GM23338 (cell line): Measurements from ENCODE around the gene OLFML2A. TPM values are rescaled to one million over a fixed set of nuclear protein-coding genes. Genes with fewer than 3 reads are reported as not detected.
"Not testable (repeated sequence)": the region's sequence is repeated elsewhere in the genome, so short reads cannot be mapped to it uniquely, and the experiment has no call there.

Experiments
- ATAC-seq: fragments of 200-7000 bp; cut with Tn5 transposase; 3 replicates; pipeline ENCODE4 v1.9.1; 2020
- DNase-seq: peaks from one replicate; pipeline ENCODE4 v3.0.0-alpha.2; 2015; ENCODE audit warnings: low spot score
- H2AFZ ChIP-seq: fragments of 200-600 bp; sonication (generic); 2 replicates; pipeline ENCODE4 v1.8.0; 2016; ENCODE audit warnings: antibody characterized with exemption, mild to moderate bottlenecking, moderate library complexity
- H3F3A ChIP-seq: fragments of 200-600 bp; sonication (generic); replicated peaks from 2 replicates; pipeline ENCODE4 v1.8.0; 2017; ENCODE audit warnings: antibody characterized with exemption, mixed run types, low read depth
- H3K27ac ChIP-seq: fragments of 200-600 bp; sonication (generic); 2 replicates; pipeline ENCODE4 v1.6.1; 2016; ENCODE audit warnings: low read depth
- H3K27me3 ChIP-seq: fragments of 200-600 bp; sonication (generic); 2 replicates; pipeline ENCODE4 v1.8.0; 2016; ENCODE audit warnings: mild to moderate bottlenecking, mixed run types, moderate library complexity; ENCODE audit not compliant: insufficient read depth
- H3K36me3 ChIP-seq: fragments of 200-600 bp; sonication (generic); 2 replicates; pipeline ENCODE4 v1.8.0; 2016; ENCODE audit warnings: mild to moderate bottlenecking; ENCODE audit not compliant: insufficient read depth
- H3K4me1 ChIP-seq: fragments of 200-600 bp; sonication (generic); 2 replicates; pipeline ENCODE4 v1.8.0; 2016; ENCODE audit warnings: mild to moderate bottlenecking, moderate library complexity; ENCODE audit not compliant: insufficient read depth
- H3K4me2 ChIP-seq: fragments of 200-600 bp; sonication (generic); 2 replicates; pipeline ENCODE4 v1.7.1; 2017; ENCODE audit warnings: mixed run types
- H3K4me3 ChIP-seq: fragments of 200-600 bp; sonication (generic); 2 replicates; pipeline ENCODE4 v1.6.1; 2016; ENCODE audit warnings: mixed run types
- H3K79me2 ChIP-seq: fragments of 200-600 bp; sonication (generic); replicated peaks from 2 replicates; pipeline ENCODE4 v1.8.0; 2017; ENCODE audit warnings: mild to moderate bottlenecking; ENCODE audit not compliant: insufficient read depth
- H3K9me2 ChIP-seq: fragments of 200-600 bp; sonication (generic); 2 replicates; pipeline ENCODE4 v1.8.0; 2017; ENCODE audit not compliant: insufficient read depth
- H4K20me1 ChIP-seq: fragments of 200-600 bp; sonication (generic); replicated peaks from 2 replicates; pipeline ENCODE4 v1.8.0; 2017; ENCODE audit warnings: mild to moderate bottlenecking; ENCODE audit not compliant: insufficient read depth
- H3K27ac Mint-ChIP-seq: 2 replicates; pipeline ENCODE4 v1.8.0; 2020; ENCODE audit warnings: inconsistent platforms, mild to moderate bottlenecking, moderate library complexity, mixed read lengths
- H3K27me3 Mint-ChIP-seq: 3 replicates; pipeline ENCODE4 v1.8.0; 2022; ENCODE audit warnings: low read depth, mild to moderate bottlenecking, moderate library complexity, mixed read lengths, inconsistent platforms; ENCODE audit not compliant: insufficient read depth, poor library complexity
- H3K36me3 Mint-ChIP-seq: 3 replicates; pipeline ENCODE4 v1.8.0; 2021; ENCODE audit warnings: low read depth, mild to moderate bottlenecking, inconsistent platforms, moderate library complexity, mixed read lengths
- H3K4me1 Mint-ChIP-seq: 3 replicates; pipeline ENCODE4 v1.8.0; 2020; ENCODE audit warnings: mild to moderate bottlenecking, inconsistent platforms, mixed read lengths
- H3K4me3 Mint-ChIP-seq: 3 replicates; pipeline ENCODE4 v1.8.0; 2021; ENCODE audit warnings: moderate library complexity, mild to moderate bottlenecking, inconsistent platforms, mixed read lengths
- H3K9me3 Mint-ChIP-seq: 3 replicates; pipeline ENCODE4 v1.8.0; 2020; ENCODE audit warnings: moderate library complexity, mild to moderate bottlenecking, inconsistent platforms, mixed read lengths
- CREB1 ChIP-seq: fragments of 250-450 bp; sonication (Bioruptor Pico); IDR thresholded peaks from 2 replicates; pipeline ENCODE4 v1.5.0; 2020; ENCODE audit warnings: low read depth, mild to moderate bottlenecking, moderate library complexity
- EZH2 ChIP-seq: fragments of 200-600 bp; sonication (generic); IDR thresholded peaks from one replicate; pipeline ENCODE4 v1.8.0; 2017; ENCODE audit warnings: antibody characterized with exemption, mild to moderate bottlenecking, low read depth; ENCODE audit not compliant: unreplicated experiment
- NANOG ChIP-seq: IDR thresholded peaks from 2 replicates; pipeline ENCODE4 v1.6.1; 2016; ENCODE audit warnings: antibody characterized with exemption, borderline replicate concordance
- STAT1 ChIP-seq: IDR thresholded peaks from one replicate; pipeline ENCODE4 v1.6.1; 2016; ENCODE audit warnings: antibody characterized with exemption; ENCODE audit not compliant: unreplicated experiment
- ZNF114 ChIP-seq: fragments of 250-450 bp; sonication (Bioruptor Pico); IDR thresholded peaks from 2 replicates; pipeline ENCODE4 v1.5.0; 2020; ENCODE audit warnings: mild to moderate bottlenecking, moderate library complexity
- ZNF331 ChIP-seq: fragments of 250-450 bp; sonication (Bioruptor Pico); IDR thresholded peaks from 2 replicates; pipeline ENCODE4 v1.5.0; 2020; ENCODE audit warnings: low read depth, mild to moderate bottlenecking, moderate library complexity
- polyA plus RNA-seq: library from polyadenylated mRNA; unstranded; fragments of >200 nt; fragmentation: Nextera tagmentation; extraction: Ambion mirVana; gene quantifications from 2 replicates; pipeline ENCODE4 v1.2.1, GENCODE V29; 2016
- total RNA-seq: library from RNA; depleted of rRNA; stranded (reverse); fragments of >200 nt; shearing (Covaris generic); gene quantifications from 2 replicates; pipeline ENCODE4 v1.2.3, GENCODE V29; 2014

OLFML2A gene
- total and polyA plus RNA-seq, 2 experiments from 2014 or later: 1.1 to 6.7 TPM

- no peak overlapping the region for H2AFZ ChIP-seq
- TF ChIP-seq STAT1 (no peak), ZNF114 (CRISPR knock-in tag) (no peak), EZH2 (no peak), NANOG (no peak), CREB1 (CRISPR knock-in tag) (no peak), ZNF331 (CRISPR knock-in tag) (no peak)
- H3K27ac ChIP-seq: no peak overlapping the region
- H3K4me1 Mint-ChIP-seq: peaks cover 6% of the 10 kb centered on the region; the same call in 2 of the 3 replicates
- no peak overlapping the region for H3K4me3 Mint-ChIP-seq
- H3K4me3 ChIP-seq: no peak overlapping the region
- DNase-seq: no peak
- no peaks in the 10 kb centered on the region for H3K27me3 ChIP-seq
- H4K20me1 ChIP-seq: no peaks in the 10 kb centered on the region
- no peak overlapping the region for H3K27ac Mint-ChIP-seq
- H3K79me2 ChIP-seq: no peaks in the 10 kb centered on the region
- H3K9me3 Mint-ChIP-seq: no peaks in the 10 kb centered on the region
- ATAC-seq: no peak
- no peaks in the 10 kb centered on the region for H3K9me2 ChIP-seq
- H3K4me1 ChIP-seq: no peaks in the 10 kb centered on the region
- peaks cover 4% of the 10 kb centered on the region; the same call in 1 of the 2 replicates for H3F3A ChIP-seq
- H3K36me3 ChIP-seq: no peaks in the 10 kb centered on the region
- no peaks in the 10 kb centered on the region for H3K36me3 Mint-ChIP-seq
- H3K27me3 Mint-ChIP-seq: peaks cover 2% of the 10 kb centered on the region
- H3K4me2 ChIP-seq: no peak overlapping the region
Measured at GRCh38 chr9:124835026-124835557, 58.2 kb downstream of the OLFML2A start.

- not testable (repeated sequence) for H3K36me3 ChIP-seq, ATAC-seq, H3K36me3 Mint-ChIP-seq, H3K27me3 ChIP-seq, H3K27ac ChIP-seq, H4K20me1 ChIP-seq, H2AFZ ChIP-seq, H3K79me2 ChIP-seq, H3K9me3 Mint-ChIP-seq, H3K4me3 ChIP-seq, H3K27ac Mint-ChIP-seq, H3K4me1 ChIP-seq, H3K4me2 ChIP-seq, H3K27me3 Mint-ChIP-seq, H3K9me2 ChIP-seq, H3F3A ChIP-seq, H3K4me3 Mint-ChIP-seq, DNase-seq
- H3K4me1 Mint-ChIP-seq: peaks cover 13% of the 10 kb centered on the region; the same call in 2 of the 3 replicates
Measured at GRCh38 chr9:124838132-124838531, 61.2 kb downstream of the OLFML2A start.

- H3K4me3 Mint-ChIP-seq: not testable (repeated sequence)
Measured at GRCh38 chr9:124838567-124839275, 61.8 kb downstream of the OLFML2A start.

More at GRCh38 chr9:124838567-124839275, 61.8 kb downstream of the OLFML2A start:
- H4K20me1 ChIP-seq, H3F3A ChIP-seq, H3K9me2 ChIP-seq, H3K36me3 Mint-ChIP-seq, H3K27ac Mint-ChIP-seq, H3K27ac ChIP-seq, H3K27me3 ChIP-seq, H3K36me3 ChIP-seq, H3K9me3 Mint-ChIP-seq, H3K27me3 Mint-ChIP-seq, H3K79me2 ChIP-seq, DNase-seq, H3K4me1 ChIP-seq: not testable (repeated sequence)
- Histone ChIP-seq H3K4me2 (peak overlapping the region; percentile 66; the same call in 1 of the 2 replicates), H2AFZ (peak overlapping the region; percentile 52), H3K4me3 (peak overlapping the region; percentile 44; the same call in 1 of the 2 replicates)
- peak; percentile 6; the same call in 1 of the 3 replicates for ATAC-seq
- H3K4me1 Mint-ChIP-seq: peaks cover 13% of the 10 kb centered on the region; the same call in 2 of the 3 replicates
